Endodermal cell (in vitro differentiated cells): ENCODE results near the gene APPBP2. TPM values are rescaled to one million over a fixed set of nuclear protein-coding genes. Genes with fewer than 3 reads are reported as not detected.

Source experiments
- DNase-seq: peaks from one replicate; pipeline ENCODE4 v3.0.0-alpha.2; 2017
- H3K27ac ChIP-seq: 2 replicates; pipeline ENCODE4 v1.5.1; 2013; ENCODE audit warnings: mild to moderate bottlenecking, low read depth, low read length, moderate library complexity
- H3K27me3 ChIP-seq: 2 replicates; pipeline ENCODE4 v1.6.1; 2013; ENCODE audit warnings: mild to moderate bottlenecking, low read length, moderate library complexity; ENCODE audit not compliant: insufficient read depth, control insufficient read depth, poor library complexity, severe bottlenecking
- H3K36me3 ChIP-seq: 2 replicates; pipeline ENCODE4 v1.7.0; 2013; ENCODE audit warnings: mild to moderate bottlenecking, low read length, moderate library complexity; ENCODE audit not compliant: control insufficient read depth, insufficient read depth
- H3K4me1 ChIP-seq: one replicate; pipeline ENCODE4 v1.7.0; 2013; ENCODE audit warnings: low read length; ENCODE audit not compliant: control insufficient read depth, insufficient read depth
- H3K4me3 ChIP-seq: 2 replicates; pipeline ENCODE4 v1.5.1; 2013; ENCODE audit warnings: mild to moderate bottlenecking, low read length, moderate library complexity
- H3K9ac ChIP-seq: 2 replicates; pipeline ENCODE4 v1.6.1; 2013; ENCODE audit warnings: mild to moderate bottlenecking, low read length, moderate library complexity; ENCODE audit not compliant: poor library complexity, severe bottlenecking; ENCODE audit errors: extremely low read depth
- H3K9me3 ChIP-seq: 2 replicates; pipeline ENCODE4 v1.6.1; 2013; ENCODE audit warnings: mild to moderate bottlenecking, low read length, moderate library complexity; ENCODE audit not compliant: control insufficient read depth
- H3K27ac Mint-ChIP-seq: 2 replicates; pipeline ENCODE4 v1.8.0; 2020; ENCODE audit warnings: mixed read lengths
- H3K27me3 Mint-ChIP-seq: 2 replicates; pipeline ENCODE4 v1.8.0; 2021; ENCODE audit warnings: mild to moderate bottlenecking, mixed read lengths; ENCODE audit not compliant: insufficient read depth
- H3K36me3 Mint-ChIP-seq: 2 replicates; pipeline ENCODE4 v1.8.0; 2020; ENCODE audit warnings: low read depth, mixed read lengths
- H3K4me1 Mint-ChIP-seq: 2 replicates; pipeline ENCODE4 v1.8.0; 2020; ENCODE audit warnings: mixed read lengths
- H3K4me3 Mint-ChIP-seq: 2 replicates; pipeline ENCODE4 v1.8.0; 2020; ENCODE audit warnings: mild to moderate bottlenecking, moderate library complexity, mixed read lengths
- H3K9me3 Mint-ChIP-seq: 2 replicates; pipeline ENCODE4 v1.8.0; 2020; ENCODE audit warnings: mild to moderate bottlenecking, mixed read lengths
- WGBS, 2 experiments: methylation state at CpG; one replicate each; pipeline versions ENCODE4 v1.1.5 to v1.1.7; 2013; ENCODE audit warnings: missing lambda C conversion rate in 2 of 2, mixed read lengths in 1 of 2; ENCODE audit not compliant: insufficient coverage in 1 of 2, insufficient read length in 1 of 2; 5-methylcytosine and 5-hydroxymethylcytosine counted together
- total RNA-seq, 2 donors: library from RNA; stranded (reverse); fragmentation: NEBNext Ultra II Directional in 1 of 2; extraction: Animal tissue kit (Norgen Biotek cat#: 25700) in 1 of 2; gene quantifications; 2 replicates in 1 of 2; 3 replicates in 1 of 2; pipeline ENCODE4 v1.2.1, GENCODE V29; 2021
- TF ChIP-seq, protein P1 (sequence below): fragments of 200-600 bp; sonication (generic); conservative IDR thresholded peaks from 2 replicates; pipeline ENCODE4 v1.5.0; 2021; ENCODE audit warnings: antibody characterized with exemption, mild to moderate bottlenecking

Gene APPBP2
- total RNA-seq, 2 donors from 2014 or later: 25.3 to 28.1 TPM

DNA sequence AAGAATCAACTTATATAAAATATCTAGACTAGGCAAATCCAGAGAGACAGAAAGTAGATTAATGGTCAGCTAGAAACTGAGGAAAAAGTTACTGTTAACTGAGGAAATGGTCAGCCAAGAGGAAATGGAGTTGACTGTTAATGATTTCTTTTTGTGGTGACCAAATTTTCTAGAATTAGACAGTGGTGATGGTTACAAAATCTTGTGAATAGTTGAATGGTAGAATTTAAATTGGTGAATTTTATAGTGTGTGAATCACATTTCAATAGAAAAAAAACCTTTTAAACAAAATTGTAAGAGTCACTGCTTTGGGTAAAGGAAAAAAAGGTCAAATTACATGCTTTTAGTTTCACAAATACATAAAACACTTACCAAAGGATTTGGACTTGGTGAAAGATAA lies 30.0 kb downstream of the APPBP2 start:
- Mint-ChIP-seq H3K4me3 (no peak overlapping the region), H3K27ac (no peak overlapping the region), H3K4me1 (no peaks in the 10 kb centered on the region), H3K36me3 (peaks cover 82% of the 10 kb centered on the region), H3K27me3 (no peaks in the 10 kb centered on the region), H3K9me3 (peaks cover 51% of the 10 kb centered on the region)
- H3K27me3 ChIP-seq: no peaks in the 10 kb centered on the region
- TF ChIP-seq, protein P1, sequence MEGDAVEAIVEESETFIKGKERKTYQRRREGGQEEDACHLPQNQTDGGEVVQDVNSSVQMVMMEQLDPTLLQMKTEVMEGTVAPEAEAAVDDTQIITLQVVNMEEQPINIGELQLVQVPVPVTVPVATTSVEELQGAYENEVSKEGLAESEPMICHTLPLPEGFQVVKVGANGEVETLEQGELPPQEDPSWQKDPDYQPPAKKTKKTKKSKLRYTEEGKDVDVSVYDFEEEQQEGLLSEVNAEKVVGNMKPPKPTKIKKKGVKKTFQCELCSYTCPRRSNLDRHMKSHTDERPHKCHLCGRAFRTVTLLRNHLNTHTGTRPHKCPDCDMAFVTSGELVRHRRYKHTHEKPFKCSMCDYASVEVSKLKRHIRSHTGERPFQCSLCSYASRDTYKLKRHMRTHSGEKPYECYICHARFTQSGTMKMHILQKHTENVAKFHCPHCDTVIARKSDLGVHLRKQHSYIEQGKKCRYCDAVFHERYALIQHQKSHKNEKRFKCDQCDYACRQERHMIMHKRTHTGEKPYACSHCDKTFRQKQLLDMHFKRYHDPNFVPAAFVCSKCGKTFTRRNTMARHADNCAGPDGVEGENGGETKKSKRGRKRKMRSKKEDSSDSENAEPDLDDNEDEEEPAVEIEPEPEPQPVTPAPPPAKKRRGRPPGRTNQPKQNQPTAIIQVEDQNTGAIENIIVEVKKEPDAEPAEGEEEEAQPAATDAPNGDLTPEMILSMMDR: no peak
- no peak overlapping the region for H3K9ac ChIP-seq
- H3K9me3 ChIP-seq: peaks cover 68% of the 10 kb centered on the region
- H3K4me3 ChIP-seq: no peak overlapping the region
- no peak for DNase-seq
- H3K36me3 ChIP-seq: peaks cover 86% of the 10 kb centered on the region
- H3K4me1 ChIP-seq: no peaks in the 10 kb centered on the region
- no peak overlapping the region for H3K27ac ChIP-seq

DNA sequence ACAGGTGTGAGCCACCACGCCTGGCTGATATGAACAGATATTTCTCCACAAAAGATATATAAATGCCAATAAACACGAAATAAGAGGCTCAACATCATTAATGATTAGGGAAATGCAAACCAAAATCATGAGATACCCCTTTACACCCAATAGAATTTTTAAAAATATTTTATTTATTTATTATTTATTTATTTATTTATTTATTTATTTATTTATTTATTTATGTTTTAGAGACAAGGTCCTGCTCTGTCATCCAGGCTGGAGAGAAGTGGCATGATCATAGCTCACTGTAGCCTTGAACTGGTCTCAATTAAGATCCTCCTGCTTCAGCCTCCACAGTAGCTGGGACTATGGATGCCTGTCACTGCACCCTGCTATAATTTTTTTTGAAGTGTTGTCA lies 30.8 kb downstream of the APPBP2 start:
- Histone ChIP-seq H3K36me3 (peaks cover 93% of the 10 kb centered on the region), H3K9me3 (peaks cover 76% of the 10 kb centered on the region), H3K27me3 (no peaks in the 10 kb centered on the region), H3K4me1 (no peaks in the 10 kb centered on the region), H3K9ac (no peak overlapping the region), H3K4me3 (no peak overlapping the region), H3K27ac (no peak overlapping the region)
- no peak overlapping the region for H3K4me3 Mint-ChIP-seq
- peaks cover 90% of the 10 kb centered on the region for H3K36me3 Mint-ChIP-seq
- no peaks in the 10 kb centered on the region for H3K27me3 Mint-ChIP-seq
- WGBS, 2 experiments: 93% methylated on average over 2 of the region's 2 CpGs; no CpG with 5 or more reads in 1 of the 2 experiments
- TF ChIP-seq, protein P1: no peak
- no peaks in the 10 kb centered on the region for H3K4me1 Mint-ChIP-seq
- H3K9me3 Mint-ChIP-seq: peaks cover 59% of the 10 kb centered on the region
- no peak overlapping the region for H3K27ac Mint-ChIP-seq
- no peak for DNase-seq

DNA sequence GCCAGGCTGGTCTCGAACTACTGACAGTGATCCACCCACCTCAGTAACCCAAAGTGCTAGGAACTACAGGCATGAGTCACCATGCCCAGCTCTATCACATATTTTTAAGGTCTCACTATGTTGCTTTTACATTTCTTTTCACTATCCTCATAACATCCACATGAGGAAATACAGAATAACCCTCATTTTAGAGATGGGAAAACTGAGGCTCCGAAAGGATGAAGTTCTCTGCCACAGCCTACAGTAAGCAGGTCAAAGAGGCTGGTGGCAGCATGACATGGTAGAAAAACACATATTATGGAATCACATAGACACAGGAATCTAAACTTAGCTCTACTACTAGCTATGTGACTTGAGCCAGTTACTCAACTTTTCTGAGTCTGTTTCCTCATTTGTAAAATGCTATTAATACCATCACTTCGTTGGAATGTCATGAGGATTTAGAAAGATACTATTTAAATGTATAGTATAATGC lies 32.2 kb downstream of the APPBP2 start:
- DNase-seq: no peak
- H3K27ac Mint-ChIP-seq: no peak overlapping the region
- no peaks in the 10 kb centered on the region for H3K4me1 Mint-ChIP-seq
- H3K4me3 Mint-ChIP-seq: no peak overlapping the region
- WGBS, 2 experiments: 90 to 96% methylated on average over 2 to 3 of the region's 3 CpGs
- Histone ChIP-seq H3K4me1 (no peaks in the 10 kb centered on the region), H3K36me3 (peaks cover 97% of the 10 kb centered on the region), H3K4me3 (peak overlapping the region; percentile 67), H3K27ac (no peak overlapping the region), H3K9me3 (peaks cover 89% of the 10 kb centered on the region), H3K9ac (no peak overlapping the region), H3K27me3 (no peaks in the 10 kb centered on the region)
- H3K36me3 Mint-ChIP-seq: peaks cover 93% of the 10 kb centered on the region
- peaks cover 73% of the 10 kb centered on the region for H3K9me3 Mint-ChIP-seq
- no peaks in the 10 kb centered on the region for H3K27me3 Mint-ChIP-seq
- TF ChIP-seq, protein P1: no peak
